ENCODE results near the gene RFPL1.

Gene RFPL1

DNA sequence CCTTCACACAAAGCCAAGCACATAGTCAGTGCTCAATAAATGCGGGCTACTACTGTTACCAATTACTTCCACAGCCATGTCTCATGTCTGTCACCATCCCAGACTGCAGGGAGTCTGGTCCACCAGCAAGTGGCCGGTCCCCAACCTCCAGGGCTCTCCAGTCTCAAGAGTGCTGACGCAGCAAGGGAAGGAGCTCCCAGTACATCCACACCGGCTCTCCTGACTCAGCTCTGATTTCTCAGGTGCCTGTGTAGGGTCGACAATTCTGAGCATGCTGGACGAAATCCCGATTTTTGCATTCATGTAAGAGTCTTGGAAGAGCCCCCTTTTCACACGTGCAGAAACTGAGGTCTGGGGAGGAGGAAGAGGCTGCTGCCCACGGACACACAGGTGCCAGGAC lies 31.4 kb downstream of the RFPL1 start:
- TF ChIP-seq, protein P1, sequence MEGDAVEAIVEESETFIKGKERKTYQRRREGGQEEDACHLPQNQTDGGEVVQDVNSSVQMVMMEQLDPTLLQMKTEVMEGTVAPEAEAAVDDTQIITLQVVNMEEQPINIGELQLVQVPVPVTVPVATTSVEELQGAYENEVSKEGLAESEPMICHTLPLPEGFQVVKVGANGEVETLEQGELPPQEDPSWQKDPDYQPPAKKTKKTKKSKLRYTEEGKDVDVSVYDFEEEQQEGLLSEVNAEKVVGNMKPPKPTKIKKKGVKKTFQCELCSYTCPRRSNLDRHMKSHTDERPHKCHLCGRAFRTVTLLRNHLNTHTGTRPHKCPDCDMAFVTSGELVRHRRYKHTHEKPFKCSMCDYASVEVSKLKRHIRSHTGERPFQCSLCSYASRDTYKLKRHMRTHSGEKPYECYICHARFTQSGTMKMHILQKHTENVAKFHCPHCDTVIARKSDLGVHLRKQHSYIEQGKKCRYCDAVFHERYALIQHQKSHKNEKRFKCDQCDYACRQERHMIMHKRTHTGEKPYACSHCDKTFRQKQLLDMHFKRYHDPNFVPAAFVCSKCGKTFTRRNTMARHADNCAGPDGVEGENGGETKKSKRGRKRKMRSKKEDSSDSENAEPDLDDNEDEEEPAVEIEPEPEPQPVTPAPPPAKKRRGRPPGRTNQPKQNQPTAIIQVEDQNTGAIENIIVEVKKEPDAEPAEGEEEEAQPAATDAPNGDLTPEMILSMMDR (conservative IDR thresholded peaks at IDR 0.05; ENCODE audit: low read length), result no peak
- no peak overlapping the region for H3K4me3 ChIP-seq (ENCODE audit: low read length)
- DNase-seq (ENCODE audit: low read depth), result no peak

DNA sequence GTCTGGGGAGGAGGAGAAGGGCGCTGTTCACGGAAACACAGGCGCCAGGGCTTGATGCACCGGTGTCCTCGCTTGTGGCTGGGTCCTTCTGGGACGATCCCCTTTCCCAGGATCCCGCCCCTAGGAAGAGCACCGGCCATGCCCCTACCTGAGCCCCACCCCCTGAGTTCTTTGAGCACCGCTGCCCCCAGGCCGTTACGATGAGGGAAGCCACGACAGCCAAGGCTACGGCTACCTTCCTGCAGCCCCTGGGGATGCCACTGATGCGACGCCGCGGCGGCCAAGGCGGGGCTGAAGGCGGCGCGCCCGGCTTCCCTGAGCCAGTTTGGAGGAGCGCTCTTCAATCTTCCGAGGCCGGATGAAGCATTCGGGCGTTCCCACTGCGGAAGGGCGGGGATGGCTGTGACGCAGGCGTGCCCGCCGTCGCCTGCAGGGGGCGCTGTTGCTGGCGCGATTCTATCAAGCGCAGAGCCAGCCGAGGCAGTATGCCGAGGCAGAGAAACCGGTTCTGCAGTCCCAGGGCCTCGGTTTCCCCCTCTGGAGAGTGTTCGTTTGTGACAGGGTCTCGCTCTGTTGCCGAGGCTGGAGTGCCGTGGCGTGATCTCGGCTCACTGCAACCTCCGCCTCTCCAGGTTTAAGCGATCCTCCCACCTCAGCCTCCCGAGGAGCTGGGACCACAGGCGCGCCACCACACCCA lies 31.9 kb downstream of the RFPL1 start:
- DNase-seq (ENCODE audit: low read depth), result peak; percentile 22
- TF ChIP-seq, protein P1 (conservative IDR thresholded peaks at IDR 0.05; ENCODE audit: low read length), result peak; percentile 62
- peak overlapping the region; percentile 26 for H3K4me3 ChIP-seq (ENCODE audit: low read length)

DNA sequence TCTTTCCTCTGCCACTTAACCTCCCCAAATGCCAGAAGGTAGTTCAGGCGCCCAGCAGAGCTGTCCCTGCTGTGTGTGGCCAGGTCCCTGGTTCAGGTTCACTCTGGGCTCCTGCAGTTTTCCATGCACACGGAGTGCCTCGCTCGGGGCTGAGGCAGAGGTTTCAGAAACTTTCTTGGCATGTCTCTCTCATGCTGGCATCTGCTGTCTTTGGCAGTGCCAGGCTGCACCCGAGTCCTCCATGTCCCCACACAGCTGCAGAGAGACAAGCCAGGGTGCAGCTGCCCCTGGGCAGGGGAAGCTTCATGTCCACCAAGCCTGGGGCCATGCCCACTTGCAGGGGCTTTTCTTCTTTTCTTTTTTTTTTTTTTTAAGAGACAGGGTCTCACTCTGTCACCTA lies 34.6 kb downstream of the RFPL1 start:
- TF ChIP-seq, protein P1 (conservative IDR thresholded peaks at IDR 0.05; ENCODE audit: low read length), result no peak
- DNase-seq (ENCODE audit: low read depth), result no peak
- no peak overlapping the region for H3K4me3 ChIP-seq (ENCODE audit: low read length)

DNA sequence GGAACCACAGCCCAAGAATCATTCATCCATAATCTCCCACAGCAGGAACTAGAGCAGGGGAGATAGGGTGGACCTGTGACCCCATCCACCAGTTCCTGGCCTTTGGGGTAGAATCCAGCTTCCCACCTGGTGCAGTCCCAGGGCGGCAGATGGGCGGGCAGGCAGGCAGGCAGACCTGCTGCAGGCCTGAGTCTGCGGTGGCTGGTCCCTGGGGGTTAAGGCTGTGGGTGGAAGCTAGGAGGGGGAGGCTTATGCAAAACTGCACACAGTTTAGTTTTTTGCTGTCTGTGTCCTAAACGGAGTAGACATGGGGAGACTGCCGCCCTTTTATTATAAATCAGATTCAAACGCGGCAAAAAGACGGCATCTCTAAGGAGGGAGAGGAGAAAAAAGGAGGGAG lies 37.2 kb downstream of the RFPL1 start:
- no peak for DNase-seq (ENCODE audit: low read depth)
- TF ChIP-seq, protein P1 (conservative IDR thresholded peaks at IDR 0.05; ENCODE audit: low read length), result no peak
- H3K4me3 ChIP-seq (ENCODE audit: low read length), result no peak overlapping the region

DNA sequence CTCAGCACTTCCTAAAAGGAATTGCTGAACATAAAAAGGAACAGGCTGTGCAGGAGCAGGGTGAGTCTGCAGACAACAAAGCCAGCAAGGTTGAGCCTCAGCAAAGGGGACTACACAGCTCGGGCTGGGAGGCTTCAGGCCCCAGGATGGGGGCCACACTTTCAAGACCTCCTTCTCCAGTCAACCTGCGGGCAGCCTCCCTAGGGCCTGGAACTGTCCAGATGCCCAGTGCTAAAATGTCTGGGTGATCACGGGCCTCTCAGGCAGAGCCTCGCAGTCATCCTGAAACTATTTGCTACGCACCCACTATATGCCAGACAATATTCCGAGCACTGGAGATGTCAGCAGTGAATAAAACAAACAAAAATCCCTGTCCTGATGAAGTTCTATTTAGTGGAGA lies 37.7 kb downstream of the RFPL1 start:
- DNase-seq (ENCODE audit: low read depth), result no peak
- H3K4me3 ChIP-seq (ENCODE audit: low read length), result no peak overlapping the region
- TF ChIP-seq, protein P1 (conservative IDR thresholded peaks at IDR 0.05; ENCODE audit: low read length), result no peak

GRCh38 chr22:29477723-29478318 lies 39.4 kb downstream of the RFPL1 start:
- no peak overlapping the region for H3K4me3 ChIP-seq (ENCODE audit: low read length)
- TF ChIP-seq, protein P1 (conservative IDR thresholded peaks at IDR 0.05; ENCODE audit: low read length), result no peak
- DNase-seq (ENCODE audit: low read depth), result no peak

Measured in AG10803 (cell line).